Neural cell (in vitro differentiated cells): Measurements from ENCODE around the gene ENAH. TPM values are rescaled to one million over a fixed set of nuclear protein-coding genes. Genes with fewer than 3 reads are reported as not detected.

ENCODE experiments used
- H2AFZ ChIP-seq: fragments of 200-600, 300-800 bp; sonication (generic), shearing (Covaris generic); 2 replicates; pipeline ENCODE4 v1.6.0; 2014; ENCODE audit warnings: low read depth, mild to moderate bottlenecking, antibody characterized with exemption, low read length, moderate library complexity
- H3F3A ChIP-seq: fragments of 200-600 bp; shearing (Covaris generic); 2 replicates; pipeline ENCODE4 v1.6.1; 2016; ENCODE audit warnings: mild to moderate bottlenecking, moderate library complexity, mixed read lengths, antibody characterized with exemption, low read length; ENCODE audit not compliant: insufficient read depth, poor library complexity, severe bottlenecking
- H3K27ac ChIP-seq: fragments of 200-600, 300-800 bp; sonication (generic), shearing (Covaris generic); 2 replicates; pipeline ENCODE4 v1.5.1; 2014; ENCODE audit warnings: mild to moderate bottlenecking, low read length, moderate library complexity
- H3K27me3 ChIP-seq: fragments of 300-800, 200-600 bp; sonication (generic), shearing (Covaris generic); 2 replicates; pipeline ENCODE4 v1.6.0; 2014; ENCODE audit warnings: mild to moderate bottlenecking, low read depth, low read length, moderate library complexity; ENCODE audit not compliant: insufficient read depth
- H3K36me3 ChIP-seq: fragments of 300-800, 200-600 bp; sonication (generic), shearing (Covaris generic); 2 replicates; pipeline ENCODE4 v1.5.1; 2014; ENCODE audit warnings: mild to moderate bottlenecking, antibody characterized with exemption, low read length, moderate library complexity; ENCODE audit not compliant: insufficient read depth
- H3K4me2 ChIP-seq: fragments of 300-800, 200-600 bp; sonication (generic), shearing (Covaris generic); 2 replicates; pipeline ENCODE4 v1.6.0; 2014; ENCODE audit warnings: mild to moderate bottlenecking, low read length
- H3K4me3 ChIP-seq: fragments of 300-800, 200-600 bp; sonication (generic), shearing (Covaris generic); 2 replicates; pipeline ENCODE4 v1.5.1; 2014; ENCODE audit warnings: mild to moderate bottlenecking, low read length, moderate library complexity
- H3K79me2 ChIP-seq: fragments of 200-600 bp; shearing (Covaris generic); replicated peaks from 2 replicates; pipeline ENCODE4 v1.6.0; 2014; ENCODE audit warnings: mild to moderate bottlenecking, low read length, moderate library complexity; ENCODE audit not compliant: insufficient read depth
- H3K9ac ChIP-seq: fragments of 300-800, 200-600 bp; sonication (generic), shearing (Covaris generic); 2 replicates; pipeline ENCODE4 v1.6.1; 2016; ENCODE audit warnings: mild to moderate bottlenecking, low read length, mixed read lengths
- H3K9me2 ChIP-seq: fragments of 200-600 bp; shearing (Covaris generic); 2 replicates; pipeline ENCODE4 v1.6.1; 2016; ENCODE audit warnings: mild to moderate bottlenecking, low read length, mixed read lengths; ENCODE audit not compliant: insufficient read depth
- H3K9me3 ChIP-seq: fragments of 200-600, 300-800 bp; sonication (generic), shearing (Covaris generic); 2 replicates; pipeline ENCODE4 v1.6.1; 2016; ENCODE audit warnings: mild to moderate bottlenecking, mixed run types, low read length, moderate library complexity, mixed read lengths
- H4K20me1 ChIP-seq: fragments of 200-600 bp; shearing (Covaris generic); 2 replicates; pipeline ENCODE4 v1.6.1; 2016; ENCODE audit warnings: mild to moderate bottlenecking, mixed run types; ENCODE audit not compliant: insufficient read depth
- EP300 ChIP-seq: fragments of 450-650 bp; conservative IDR thresholded peaks from 2 replicates; pipeline ENCODE4 v1.6.1; 2014; ENCODE audit warnings: antibody characterized with exemption, mild to moderate bottlenecking, moderate library complexity; ENCODE audit not compliant: poor library complexity, severe bottlenecking
- EZH2 ChIP-seq: fragments of 200-600, 300-800 bp; shearing (Covaris generic), sonication (generic); IDR thresholded peaks from 2 replicates; pipeline ENCODE4 v1.6.1; 2014; ENCODE audit warnings: antibody characterized with exemption, low read length, borderline replicate concordance, mild to moderate bottlenecking; ENCODE audit not compliant: insufficient read depth, poor library complexity, severe bottlenecking
- MXI1 ChIP-seq: fragments of 450-650 bp; conservative IDR thresholded peaks from 2 replicates; pipeline ENCODE4 v1.6.1; 2014; ENCODE audit warnings: antibody characterized with exemption, mild to moderate bottlenecking; ENCODE audit not compliant: poor library complexity, severe bottlenecking
- POLR2AphosphoS5 ChIP-seq: IDR thresholded peaks from 2 replicates; pipeline ENCODE4 v1.6.1; 2012
- RAD21 ChIP-seq: fragments of 450-650 bp; conservative IDR thresholded peaks from 2 replicates; pipeline ENCODE4 v1.6.1; 2014; ENCODE audit warnings: antibody characterized with exemption, mild to moderate bottlenecking, moderate library complexity
- SMC3 ChIP-seq: fragments of 450-650 bp; conservative IDR thresholded peaks from 2 replicates; pipeline ENCODE4 v1.6.1; 2014; ENCODE audit warnings: antibody characterized with exemption, mild to moderate bottlenecking, moderate library complexity; ENCODE audit not compliant: poor library complexity
- TAF1 ChIP-seq: IDR thresholded peaks from 2 replicates; pipeline ENCODE4 v1.6.1; 2012; ENCODE audit warnings: low read depth
- polyA plus RNA-seq: library from polyadenylated mRNA; depleted of rRNA; stranded (reverse); fragments of >200 nt; gene quantifications from 2 replicates; pipeline ENCODE4 v1.2.3, GENCODE V29; 2014
- TF ChIP-seq, protein P1 (sequence below): IDR thresholded peaks from 2 replicates; pipeline ENCODE4 v1.6.1; 2012; ENCODE audit warnings: borderline replicate concordance
- TF ChIP-seq, protein P2 (sequence below): fragments of 450-650 bp; IDR thresholded peaks from 2 replicates; pipeline ENCODE4 v1.5.1; 2014; ENCODE audit warnings: antibody characterized with exemption, mild to moderate bottlenecking, moderate library complexity; ENCODE audit not compliant: poor library complexity, severe bottlenecking

ENAH gene
- polyA plus RNA-seq, 1 donor from 2014 or later = 58.4 TPM

GRCh38 chr1:225508538-225509375, 144.2 kb downstream of the ENAH start:
- Histone ChIP-seq H3K79me2 (peaks cover 9% of the 10 kb centered on the region), H2AFZ (no peak overlapping the region), H3K9me2 (no peaks in the 10 kb centered on the region), H3K9ac (no peak overlapping the region), H3K9me3 (no peaks in the 10 kb centered on the region), H3K4me2 (no peak overlapping the region), H3K4me3 (no peak overlapping the region), H4K20me1 (no peaks in the 10 kb centered on the region), H3K27me3 (no peaks in the 10 kb centered on the region), H3K27ac (no peak overlapping the region), H3K36me3 (peaks cover 17% of the 10 kb centered on the region), H3F3A (no peaks in the 10 kb centered on the region)
- no peak for TF ChIP-seq SMC3
- no peak for TF ChIP-seq RAD21
- TF ChIP-seq, protein P1, sequence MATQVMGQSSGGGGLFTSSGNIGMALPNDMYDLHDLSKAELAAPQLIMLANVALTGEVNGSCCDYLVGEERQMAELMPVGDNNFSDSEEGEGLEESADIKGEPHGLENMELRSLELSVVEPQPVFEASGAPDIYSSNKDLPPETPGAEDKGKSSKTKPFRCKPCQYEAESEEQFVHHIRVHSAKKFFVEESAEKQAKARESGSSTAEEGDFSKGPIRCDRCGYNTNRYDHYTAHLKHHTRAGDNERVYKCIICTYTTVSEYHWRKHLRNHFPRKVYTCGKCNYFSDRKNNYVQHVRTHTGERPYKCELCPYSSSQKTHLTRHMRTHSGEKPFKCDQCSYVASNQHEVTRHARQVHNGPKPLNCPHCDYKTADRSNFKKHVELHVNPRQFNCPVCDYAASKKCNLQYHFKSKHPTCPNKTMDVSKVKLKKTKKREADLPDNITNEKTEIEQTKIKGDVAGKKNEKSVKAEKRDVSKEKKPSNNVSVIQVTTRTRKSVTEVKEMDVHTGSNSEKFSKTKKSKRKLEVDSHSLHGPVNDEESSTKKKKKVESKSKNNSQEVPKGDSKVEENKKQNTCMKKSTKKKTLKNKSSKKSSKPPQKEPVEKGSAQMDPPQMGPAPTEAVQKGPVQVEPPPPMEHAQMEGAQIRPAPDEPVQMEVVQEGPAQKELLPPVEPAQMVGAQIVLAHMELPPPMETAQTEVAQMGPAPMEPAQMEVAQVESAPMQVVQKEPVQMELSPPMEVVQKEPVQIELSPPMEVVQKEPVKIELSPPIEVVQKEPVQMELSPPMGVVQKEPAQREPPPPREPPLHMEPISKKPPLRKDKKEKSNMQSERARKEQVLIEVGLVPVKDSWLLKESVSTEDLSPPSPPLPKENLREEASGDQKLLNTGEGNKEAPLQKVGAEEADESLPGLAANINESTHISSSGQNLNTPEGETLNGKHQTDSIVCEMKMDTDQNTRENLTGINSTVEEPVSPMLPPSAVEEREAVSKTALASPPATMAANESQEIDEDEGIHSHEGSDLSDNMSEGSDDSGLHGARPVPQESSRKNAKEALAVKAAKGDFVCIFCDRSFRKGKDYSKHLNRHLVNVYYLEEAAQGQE = no peak
- TF ChIP-seq TAF1 = no peak
- TF ChIP-seq MXI1 = no peak

DNA sequence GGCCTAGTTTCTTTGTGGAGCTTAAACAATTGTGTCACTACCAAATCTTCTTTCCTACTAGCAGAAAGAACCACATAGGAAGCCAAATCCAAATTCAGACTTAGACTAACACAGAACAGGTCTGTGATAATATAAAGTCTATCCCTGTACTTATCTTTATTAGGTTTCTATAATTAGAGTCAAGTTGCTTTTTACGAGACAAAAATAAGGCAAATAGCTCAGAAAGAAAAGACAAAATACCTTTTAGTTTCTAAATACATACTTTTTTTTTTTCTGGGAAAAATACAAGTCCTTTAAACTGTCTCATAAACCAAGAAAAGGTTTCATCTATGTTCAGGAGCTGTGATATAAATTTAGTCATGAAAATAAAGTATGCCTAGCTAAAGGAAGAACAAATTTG, 146.2 kb downstream of the ENAH start:
- Histone ChIP-seq H4K20me1 (no peaks in the 10 kb centered on the region), H3K9me2 (no peaks in the 10 kb centered on the region), H3K4me2 (no peak overlapping the region), H2AFZ (no peak overlapping the region), H3K9ac (no peak overlapping the region), H3K27ac (no peak overlapping the region), H3K36me3 (peaks cover 13% of the 10 kb centered on the region), H3F3A (no peaks in the 10 kb centered on the region), H3K27me3 (no peaks in the 10 kb centered on the region), H3K9me3 (no peaks in the 10 kb centered on the region), H3K4me3 (no peak overlapping the region), H3K79me2 (peaks cover 13% of the 10 kb centered on the region)
- TF ChIP-seq, protein P2, sequence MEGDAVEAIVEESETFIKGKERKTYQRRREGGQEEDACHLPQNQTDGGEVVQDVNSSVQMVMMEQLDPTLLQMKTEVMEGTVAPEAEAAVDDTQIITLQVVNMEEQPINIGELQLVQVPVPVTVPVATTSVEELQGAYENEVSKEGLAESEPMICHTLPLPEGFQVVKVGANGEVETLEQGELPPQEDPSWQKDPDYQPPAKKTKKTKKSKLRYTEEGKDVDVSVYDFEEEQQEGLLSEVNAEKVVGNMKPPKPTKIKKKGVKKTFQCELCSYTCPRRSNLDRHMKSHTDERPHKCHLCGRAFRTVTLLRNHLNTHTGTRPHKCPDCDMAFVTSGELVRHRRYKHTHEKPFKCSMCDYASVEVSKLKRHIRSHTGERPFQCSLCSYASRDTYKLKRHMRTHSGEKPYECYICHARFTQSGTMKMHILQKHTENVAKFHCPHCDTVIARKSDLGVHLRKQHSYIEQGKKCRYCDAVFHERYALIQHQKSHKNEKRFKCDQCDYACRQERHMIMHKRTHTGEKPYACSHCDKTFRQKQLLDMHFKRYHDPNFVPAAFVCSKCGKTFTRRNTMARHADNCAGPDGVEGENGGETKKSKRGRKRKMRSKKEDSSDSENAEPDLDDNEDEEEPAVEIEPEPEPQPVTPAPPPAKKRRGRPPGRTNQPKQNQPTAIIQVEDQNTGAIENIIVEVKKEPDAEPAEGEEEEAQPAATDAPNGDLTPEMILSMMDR = no peak
- no peak for TF ChIP-seq EZH2
- no peak for TF ChIP-seq TAF1
- TF ChIP-seq POLR2AphosphoS5 = no peak
- TF ChIP-seq RAD21 = no peak

- Histone ChIP-seq H3K27ac (no peak overlapping the region), H4K20me1 (no peaks in the 10 kb centered on the region), H3K9ac (no peak overlapping the region), H2AFZ (no peak overlapping the region), H3K4me2 (no peak overlapping the region), H3K36me3 (peaks cover 14% of the 10 kb centered on the region), H3K79me2 (peaks cover 5% of the 10 kb centered on the region), H3K9me2 (no peaks in the 10 kb centered on the region), H3K4me3 (no peak overlapping the region), H3K9me3 (no peaks in the 10 kb centered on the region), H3F3A (no peaks in the 10 kb centered on the region), H3K27me3 (no peaks in the 10 kb centered on the region)
- TF ChIP-seq SMC3 (no peak), RAD21 (no peak), EP300 (no peak), TAF1 (no peak), EZH2 (no peak), MXI1 (no peak), POLR2AphosphoS5 (no peak)
- TF ChIP-seq, protein P2 = no peak
- TF ChIP-seq, protein P1 = no peak
Measured at GRCh38 chr1:225504776-225505175, 148.1 kb downstream of the ENAH start.
